Testis (tissue), 3 donors: ENCODE data around the gene LRIG1. TPM values are rescaled to one million over a fixed set of nuclear protein-coding genes. Genes with fewer than 3 reads are reported as not detected.

Experiments used
- DNase-seq: peaks from one replicate; pipeline ENCODE4 v3.0.0-alpha.2; 2019
- H3K27ac ChIP-seq, 2 donors: fragments of 200-600 bp; sonication (generic); one replicate each; pipeline ENCODE4 v1.5.1; 2019
- H3K27me3 ChIP-seq: fragments of 200-600 bp; sonication (generic); one replicate; pipeline ENCODE4 v1.5.1; 2019
- H3K36me3 ChIP-seq: fragments of 200-600 bp; sonication (generic); one replicate; pipeline ENCODE4 v1.5.1; 2017; ENCODE audit warnings: low read depth; ENCODE audit errors: missing control alignments
- H3K4me1 ChIP-seq: fragments of 200-600 bp; sonication (generic); one replicate; pipeline ENCODE4 v1.5.1; 2019
- H3K4me3 ChIP-seq, 2 donors: fragments of 200-600 bp; sonication (generic); one replicate each; pipeline ENCODE4 v1.5.1; 2017 to 2019
- H3K9me3 ChIP-seq: fragments of 200-600 bp; sonication (generic); one replicate; pipeline ENCODE4 v1.5.1; 2017
- POLR2A ChIP-seq: fragments of 450-650 bp; IDR thresholded peaks from one replicate; pipeline ENCODE4 v1.6.1; 2017; ENCODE audit warnings: antibody characterized with exemption, mild to moderate bottlenecking, moderate library complexity
- WGBS, 2 donors: methylation state at CpG; one replicate each; pipeline ENCODE4 v1.1.5; 2018; 5-methylcytosine and 5-hydroxymethylcytosine counted together
- intact Hi-C: fragments of 100-400 bp; cut with DNase I; formaldehyde crosslinking; loops from one replicate; pipeline ENCODE4 v1.15.1; 2023; ENCODE audit warnings: low total_unique reads
- polyA plus RNA-seq: library from polyadenylated mRNA; stranded (reverse); fragments of 350-450 nt; fragmentation: Illumina TruSeq; extraction: RNeasy Lipid Tissue Mini Kit (QIAGEN cat#74804); gene quantifications from one replicate; pipeline ENCODE4 v1.2.3, GENCODE V29; 2014; ENCODE audit warnings: low read depth, low replicate concordance; ENCODE audit not compliant: insufficient read depth
- total RNA-seq, 2 donors: library from RNA; depleted of rRNA; stranded (reverse); fragments of >200 nt; gene quantifications; one replicate each; pipeline ENCODE4 v1.2.3, GENCODE V29; 2016
- TF ChIP-seq, protein P1 (sequence below), 3 experiments: fragments of 450-650 bp in 2 of 3; fragments of 200-600 bp in 1 of 3; sonication (generic) in 1 of 3; IDR thresholded peaks; one replicate each; pipeline ENCODE4 v1.5.1; 2016 to 2019; ENCODE audit warnings: antibody characterized with exemption in 3 of 3, mild to moderate bottlenecking in 2 of 3, moderate library complexity in 1 of 3

The LRIG1 gene
- total and polyA plus RNA-seq, 3 donors from 2014 or later = 62.7 to 107 (median 77.9) TPM

DNA sequence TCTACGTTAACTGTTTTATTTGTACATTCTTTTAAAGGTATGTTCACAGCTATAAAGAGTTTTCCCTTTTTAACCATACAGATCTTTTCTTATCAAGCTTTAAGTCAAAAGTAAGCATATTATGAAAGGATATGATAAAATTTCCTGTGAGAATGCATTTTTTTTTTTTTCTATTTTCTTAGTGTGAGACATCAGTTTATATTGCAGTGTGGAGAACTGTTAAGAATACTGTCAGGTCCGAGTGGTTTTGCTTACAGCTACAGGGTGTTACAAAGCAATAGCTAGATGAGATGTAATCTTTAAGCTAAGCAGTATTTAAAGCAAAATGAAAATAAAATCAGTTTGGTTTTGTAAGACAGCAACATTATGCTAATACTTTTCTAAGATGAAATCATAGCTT, 146.8 kb downstream of the LRIG1 start:
- TF ChIP-seq, protein P1, sequence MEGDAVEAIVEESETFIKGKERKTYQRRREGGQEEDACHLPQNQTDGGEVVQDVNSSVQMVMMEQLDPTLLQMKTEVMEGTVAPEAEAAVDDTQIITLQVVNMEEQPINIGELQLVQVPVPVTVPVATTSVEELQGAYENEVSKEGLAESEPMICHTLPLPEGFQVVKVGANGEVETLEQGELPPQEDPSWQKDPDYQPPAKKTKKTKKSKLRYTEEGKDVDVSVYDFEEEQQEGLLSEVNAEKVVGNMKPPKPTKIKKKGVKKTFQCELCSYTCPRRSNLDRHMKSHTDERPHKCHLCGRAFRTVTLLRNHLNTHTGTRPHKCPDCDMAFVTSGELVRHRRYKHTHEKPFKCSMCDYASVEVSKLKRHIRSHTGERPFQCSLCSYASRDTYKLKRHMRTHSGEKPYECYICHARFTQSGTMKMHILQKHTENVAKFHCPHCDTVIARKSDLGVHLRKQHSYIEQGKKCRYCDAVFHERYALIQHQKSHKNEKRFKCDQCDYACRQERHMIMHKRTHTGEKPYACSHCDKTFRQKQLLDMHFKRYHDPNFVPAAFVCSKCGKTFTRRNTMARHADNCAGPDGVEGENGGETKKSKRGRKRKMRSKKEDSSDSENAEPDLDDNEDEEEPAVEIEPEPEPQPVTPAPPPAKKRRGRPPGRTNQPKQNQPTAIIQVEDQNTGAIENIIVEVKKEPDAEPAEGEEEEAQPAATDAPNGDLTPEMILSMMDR (IDR thresholded peaks at IDR 0.05) = no peak
- no peak for TF ChIP-seq POLR2A
- Histone ChIP-seq H3K36me3 (no peaks in the 10 kb centered on the region), H3K27me3 (no peaks in the 10 kb centered on the region), H3K4me1 (no peaks in the 10 kb centered on the region), H3K9me3 (no peaks in the 10 kb centered on the region), H3K27ac (no peak overlapping the region), H3K4me3 (no peak overlapping the region)
- intact Hi-C loops = no loop called here
- WGBS, 2 donors = 80 to 83% methylated on average over 2 of the region's 2 CpGs
- DNase-seq = no peak

DNA sequence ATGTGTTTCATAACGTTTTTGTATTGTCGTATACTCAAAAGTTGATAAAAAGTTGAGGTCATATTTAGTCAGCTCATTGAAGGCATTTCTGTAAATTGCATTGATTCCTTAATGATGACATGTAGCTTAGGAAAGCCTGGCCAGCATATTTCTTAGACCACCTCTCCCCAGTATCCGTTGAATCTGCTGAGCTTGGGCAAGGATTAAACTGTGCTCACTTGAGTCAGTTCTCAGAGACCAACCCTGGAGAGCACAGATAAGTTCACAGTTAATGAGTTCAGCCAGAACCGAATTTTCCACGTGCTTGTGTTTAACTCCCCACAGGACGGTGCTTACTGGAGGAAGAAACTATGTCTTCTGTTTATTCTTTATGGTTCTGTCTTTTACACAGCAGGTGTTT, 147.3 kb downstream of the LRIG1 start:
- H3K27me3 ChIP-seq = no peaks in the 10 kb centered on the region
- H3K4me3 ChIP-seq = no peak overlapping the region
- DNase-seq = no peak
- TF ChIP-seq POLR2A = no peak
- TF ChIP-seq, protein P1 (IDR thresholded peaks at IDR 0.05) = no peak
- no peaks in the 10 kb centered on the region for H3K4me1 ChIP-seq
- 34 to 38% methylated on average over 6 of the region's 6 CpGs for WGBS, 2 donors
- intact Hi-C loops = no loop called here
- no peaks in the 10 kb centered on the region for H3K9me3 ChIP-seq
- H3K27ac ChIP-seq = no peak overlapping the region
- no peaks in the 10 kb centered on the region for H3K36me3 ChIP-seq

DNA sequence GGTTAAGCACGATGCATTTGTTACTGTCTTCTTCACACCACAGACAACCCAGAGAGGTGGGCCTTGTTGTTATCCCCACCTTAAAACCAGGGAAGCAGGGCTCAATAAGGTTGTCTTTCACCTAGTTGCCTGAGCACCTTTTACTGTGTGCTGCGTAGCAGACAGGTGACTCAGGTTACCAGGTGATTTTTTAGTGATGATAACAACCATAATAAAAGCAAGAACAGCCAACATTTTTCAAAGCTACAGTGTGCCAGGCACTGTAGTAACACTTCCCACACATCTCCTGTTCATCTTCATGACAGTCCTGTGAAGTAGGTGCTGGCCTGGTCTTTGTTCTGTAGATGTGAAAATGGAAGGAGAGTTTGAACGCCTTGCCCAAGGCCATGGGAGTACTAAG, 147.8 kb downstream of the LRIG1 start:
- no peaks in the 10 kb centered on the region for H3K4me1 ChIP-seq
- H3K27ac ChIP-seq = no peak overlapping the region
- no peak for TF ChIP-seq POLR2A
- TF ChIP-seq, protein P1 (IDR thresholded peaks at IDR 0.05) = no peak
- no peaks in the 10 kb centered on the region for H3K36me3 ChIP-seq
- no peaks in the 10 kb centered on the region for H3K9me3 ChIP-seq
- WGBS, 2 donors = 84 to 88% methylated on average over 3 of the region's 3 CpGs
- no peak overlapping the region for H3K4me3 ChIP-seq
- H3K27me3 ChIP-seq = no peaks in the 10 kb centered on the region
- intact Hi-C loops = no loop called here
- no peak for DNase-seq

DNA sequence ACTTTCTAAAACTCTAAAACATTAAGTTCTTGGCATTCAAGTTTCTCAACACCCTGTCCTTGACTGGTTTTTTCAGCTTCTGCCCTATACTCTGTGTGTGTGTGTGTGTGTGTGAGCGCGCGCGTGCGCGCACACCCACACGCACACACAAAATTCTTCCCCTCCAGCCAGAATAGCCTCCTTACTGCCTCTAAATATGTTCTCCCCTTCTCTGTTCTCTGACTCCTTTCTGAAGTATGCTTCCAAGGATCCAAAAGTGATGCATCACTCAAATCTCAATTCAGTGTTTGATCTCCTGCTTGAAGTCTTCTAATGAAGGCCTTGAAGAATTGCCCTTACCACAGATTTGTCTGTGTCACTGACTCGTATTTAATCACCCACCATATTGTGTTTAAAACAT, 150.2 kb downstream of the LRIG1 start:
- WGBS, 2 donors = 89 to 95% methylated on average over 8 of the region's 8 CpGs

DNA sequence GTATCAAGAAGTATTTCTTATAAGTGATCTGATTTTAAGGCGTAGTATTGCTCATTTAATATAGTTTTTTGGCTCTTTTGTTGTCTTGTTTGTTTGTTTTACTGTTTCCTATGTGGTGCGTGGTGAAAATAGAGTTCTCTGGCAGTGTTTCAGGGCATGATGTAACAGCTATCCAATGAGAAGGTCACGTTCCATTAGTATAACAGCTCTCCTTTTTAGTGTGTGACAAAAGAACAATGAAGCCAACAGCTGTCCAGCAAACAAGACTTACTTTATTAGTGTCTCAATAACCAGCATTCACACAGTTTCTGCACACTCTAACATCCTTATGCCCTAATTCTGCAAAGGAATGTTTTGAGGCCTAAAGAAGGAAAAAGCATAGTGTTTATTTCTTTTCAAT, 152.1 kb downstream of the LRIG1 start:
- Histone ChIP-seq H3K9me3 (no peaks in the 10 kb centered on the region), H3K27me3 (no peaks in the 10 kb centered on the region), H3K4me3 (no peak overlapping the region), H3K36me3 (no peaks in the 10 kb centered on the region), H3K27ac (no peak overlapping the region), H3K4me1 (no peaks in the 10 kb centered on the region)
- DNase-seq = no peak
- 75 to 84% methylated on average over 3 of the region's 3 CpGs for WGBS, 2 donors
- intact Hi-C loops = no loop called here
- TF ChIP-seq, protein P1 (IDR thresholded peaks at IDR 0.05) = no peak
- no peak for TF ChIP-seq POLR2A

More for the DNA sequence above, 150.2 kb downstream of the LRIG1 start:
- TF ChIP-seq, protein P1 (IDR thresholded peaks at IDR 0.05) = no peak
- TF ChIP-seq POLR2A = no peak
- H3K36me3 ChIP-seq = no peaks in the 10 kb centered on the region
- H3K4me3 ChIP-seq = no peak overlapping the region
- H3K27me3 ChIP-seq = no peaks in the 10 kb centered on the region
- H3K4me1 ChIP-seq = no peaks in the 10 kb centered on the region
- no peak overlapping the region for H3K27ac ChIP-seq
- intact Hi-C loops = no loop called here
- no peak for DNase-seq
- H3K9me3 ChIP-seq = no peaks in the 10 kb centered on the region
